AG09319 (cell line): ENCODE data around the gene MRTFA.
"Not testable (repeated sequence)": the region's sequence is repeated elsewhere in the genome, so short reads cannot be mapped to it uniquely, and the experiment has no call there.

Source experiments
- DNase-seq: peaks from one replicate; pipeline ENCODE4 v3.0.0-alpha.2; 2010; ENCODE audit warnings: low read depth; ENCODE audit errors: extremely low read depth
- TF ChIP-seq, protein P1 (sequence below): IDR thresholded peaks from 2 replicates; pipeline ENCODE4 v1.5.1; 2011; ENCODE audit warnings: low read depth, mild to moderate bottlenecking, inconsistent platforms, low read length, moderate library complexity

Gene MRTFA

DNA sequence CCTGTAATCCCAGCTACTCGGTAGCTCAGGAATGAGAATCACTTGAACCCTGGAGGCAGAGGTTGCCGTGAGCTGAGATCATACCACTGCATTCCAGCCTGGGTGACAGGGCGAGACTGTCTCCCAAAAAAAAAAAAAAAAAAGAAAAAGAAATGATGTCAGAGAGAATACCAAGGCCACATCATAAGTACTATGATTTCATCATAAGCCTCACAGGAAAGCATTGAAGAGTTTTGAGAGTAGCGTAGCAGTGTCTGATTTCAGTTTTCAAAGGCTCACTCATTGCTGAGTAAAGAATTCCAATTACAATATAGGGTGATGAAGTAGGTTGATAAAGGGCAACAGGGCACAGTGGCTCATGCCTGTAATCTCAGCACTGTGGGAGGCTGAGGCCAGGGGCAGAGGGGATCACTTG lies 88.8 kb downstream of the MRTFA start:
- TF ChIP-seq, protein P1, sequence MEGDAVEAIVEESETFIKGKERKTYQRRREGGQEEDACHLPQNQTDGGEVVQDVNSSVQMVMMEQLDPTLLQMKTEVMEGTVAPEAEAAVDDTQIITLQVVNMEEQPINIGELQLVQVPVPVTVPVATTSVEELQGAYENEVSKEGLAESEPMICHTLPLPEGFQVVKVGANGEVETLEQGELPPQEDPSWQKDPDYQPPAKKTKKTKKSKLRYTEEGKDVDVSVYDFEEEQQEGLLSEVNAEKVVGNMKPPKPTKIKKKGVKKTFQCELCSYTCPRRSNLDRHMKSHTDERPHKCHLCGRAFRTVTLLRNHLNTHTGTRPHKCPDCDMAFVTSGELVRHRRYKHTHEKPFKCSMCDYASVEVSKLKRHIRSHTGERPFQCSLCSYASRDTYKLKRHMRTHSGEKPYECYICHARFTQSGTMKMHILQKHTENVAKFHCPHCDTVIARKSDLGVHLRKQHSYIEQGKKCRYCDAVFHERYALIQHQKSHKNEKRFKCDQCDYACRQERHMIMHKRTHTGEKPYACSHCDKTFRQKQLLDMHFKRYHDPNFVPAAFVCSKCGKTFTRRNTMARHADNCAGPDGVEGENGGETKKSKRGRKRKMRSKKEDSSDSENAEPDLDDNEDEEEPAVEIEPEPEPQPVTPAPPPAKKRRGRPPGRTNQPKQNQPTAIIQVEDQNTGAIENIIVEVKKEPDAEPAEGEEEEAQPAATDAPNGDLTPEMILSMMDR: no peak
- no peak for DNase-seq

DNA sequence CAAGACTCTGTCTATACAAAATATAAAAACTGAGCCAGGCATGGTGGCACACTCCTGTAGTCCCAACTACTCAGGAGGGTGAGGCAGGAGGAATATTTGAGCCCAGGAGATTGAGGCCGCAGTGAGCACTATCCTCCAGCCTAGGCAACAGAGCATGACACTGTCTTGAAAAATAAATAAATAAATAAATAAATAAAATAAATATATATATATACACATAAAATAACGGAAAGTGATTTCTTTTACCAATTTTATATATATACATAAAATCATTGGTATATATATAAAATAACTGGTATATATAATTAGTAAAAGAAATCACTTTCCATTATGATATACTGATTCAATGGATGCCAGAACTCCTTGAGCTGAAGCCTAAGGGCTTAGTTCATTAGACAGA lies 91.8 kb downstream of the MRTFA start:
- DNase-seq: no peak
- TF ChIP-seq, protein P1: no peak

DNA sequence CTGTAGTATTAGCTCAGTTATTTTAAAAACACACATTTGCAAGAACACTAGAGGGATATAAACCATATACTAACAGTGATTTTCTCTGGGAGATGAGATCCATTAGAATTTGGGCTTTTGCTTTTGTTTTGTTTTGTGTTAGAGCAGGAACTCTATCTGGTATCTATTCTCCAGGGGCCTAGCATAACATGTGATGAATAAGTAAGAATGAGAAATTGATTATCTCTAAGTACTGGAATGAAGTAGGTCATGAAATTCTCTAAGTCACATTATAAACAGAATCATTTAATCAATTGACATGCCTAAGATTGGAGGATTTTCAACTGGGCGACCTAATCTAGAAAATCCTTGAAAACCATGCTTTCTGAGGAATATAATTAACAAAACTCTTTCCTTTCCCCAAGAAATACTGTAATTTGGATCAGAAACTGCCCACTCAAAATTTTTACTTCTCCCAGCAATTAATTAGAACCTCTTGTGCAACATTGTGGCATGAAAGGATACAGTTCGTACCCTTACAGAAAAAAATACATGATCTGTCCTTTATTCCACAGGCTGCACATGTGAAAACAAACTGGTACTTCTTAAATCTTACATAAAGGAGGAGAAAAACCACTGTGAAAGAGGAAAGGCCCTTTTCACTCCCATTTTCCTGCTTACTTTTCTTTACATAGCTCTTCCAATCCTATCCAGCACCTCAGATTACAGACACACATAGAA lies 93.5 kb downstream of the MRTFA start:
- no peak for DNase-seq

DNA sequence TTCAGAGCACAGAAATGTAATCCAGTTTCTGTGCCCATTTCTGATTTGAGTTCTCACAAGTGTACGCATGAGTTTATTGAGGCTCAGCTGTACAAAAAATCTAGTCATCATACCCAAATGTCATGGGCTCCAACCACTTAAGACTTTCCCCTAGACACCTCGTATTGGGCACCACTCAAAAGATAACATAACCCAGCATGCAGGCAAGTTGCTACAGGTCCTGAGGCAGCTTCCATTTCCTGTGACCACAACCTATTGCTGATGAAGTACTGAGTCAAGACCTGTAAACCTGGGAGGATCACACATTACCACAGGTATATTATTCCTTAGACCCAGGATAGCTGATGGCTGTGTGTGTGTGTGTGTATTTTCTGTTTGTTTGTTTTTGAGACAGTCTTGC lies 95.2 kb downstream of the MRTFA start:
- no peak for DNase-seq
- TF ChIP-seq, protein P1: no peak

More for the DNA sequence above, 93.5 kb downstream of the MRTFA start:
- TF ChIP-seq, protein P1: no peak

DNA sequence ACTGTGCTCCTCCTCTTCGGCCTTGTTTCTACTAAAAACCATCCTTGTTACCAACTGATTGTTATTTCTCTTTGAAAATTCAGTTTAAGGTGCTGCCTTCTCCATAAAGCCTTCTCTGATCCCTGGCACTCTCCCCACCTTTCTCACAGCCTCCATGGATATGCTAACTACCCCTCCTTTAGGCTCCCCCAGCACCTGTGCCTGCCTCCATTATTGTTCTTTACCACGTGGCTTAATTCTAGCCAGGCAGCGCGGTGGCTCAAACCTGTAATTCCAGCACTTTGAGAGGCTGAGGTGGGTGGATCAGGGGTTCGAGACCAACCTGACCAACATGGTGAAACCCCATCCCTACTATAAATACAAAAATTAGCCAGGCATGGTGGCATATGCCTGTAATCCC lies 96.3 kb downstream of the MRTFA start:
- TF ChIP-seq, protein P1: no peak

DNA sequence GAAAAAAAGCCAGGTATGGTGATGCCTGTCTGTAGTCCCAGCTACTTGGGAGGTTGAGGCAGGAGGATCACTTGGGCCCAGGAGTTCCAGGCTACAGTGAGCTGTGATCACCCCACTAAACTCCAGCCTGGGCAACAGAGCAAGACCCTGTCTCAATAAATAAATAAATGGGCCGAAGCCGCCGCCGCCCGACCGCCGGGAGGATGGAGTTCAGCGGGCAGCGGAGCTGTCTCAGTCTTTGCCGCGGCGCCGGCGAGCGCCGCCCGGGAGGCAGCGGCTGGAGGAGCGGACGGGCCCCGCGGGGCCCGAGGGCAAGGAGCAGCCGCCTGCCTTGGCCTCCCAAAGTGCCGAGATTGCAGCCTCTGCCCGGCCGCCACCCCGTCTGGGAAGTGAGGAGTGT lies 100.4 kb downstream of the MRTFA start:
- DNase-seq: not testable (repeated sequence)

More for the DNA sequence above, 96.3 kb downstream of the MRTFA start:
- DNase-seq: no peak

DNA sequence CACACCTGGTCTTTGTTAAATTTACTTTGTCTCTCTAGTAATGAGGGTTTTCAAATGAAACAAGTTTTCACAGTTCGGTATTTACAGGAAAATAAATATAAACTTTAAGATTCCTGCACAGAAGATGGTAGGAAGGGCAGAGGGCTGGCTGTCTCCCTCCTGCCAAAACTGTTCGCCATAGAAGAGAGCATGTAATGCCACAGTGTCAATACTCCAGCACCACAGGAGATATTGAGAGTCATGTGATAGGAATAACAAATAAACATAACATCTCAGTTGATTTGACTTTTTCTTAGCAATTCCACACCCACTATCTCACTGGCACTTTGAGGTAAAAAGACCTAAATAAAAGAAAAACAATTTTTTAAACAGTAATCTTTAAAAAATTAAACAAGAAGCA lies 100.9 kb downstream of the MRTFA start:
- no peak for DNase-seq
- TF ChIP-seq, protein P1: no peak

DNA sequence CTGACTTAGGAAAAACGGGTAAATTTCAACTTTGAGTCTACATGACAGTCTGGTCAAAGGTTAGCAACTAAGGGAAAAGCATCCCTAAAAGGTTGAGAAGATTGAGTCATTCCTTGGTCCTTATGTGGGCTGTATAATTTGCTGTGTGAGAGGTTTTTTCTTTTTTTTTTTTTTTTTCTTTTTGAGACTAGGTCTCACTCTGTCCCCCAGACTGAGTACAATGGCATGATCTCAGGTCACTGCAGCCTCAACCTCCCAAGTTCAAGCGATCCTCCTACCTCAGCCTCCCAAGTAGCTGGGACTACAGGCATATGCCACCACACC lies 101.4 kb downstream of the MRTFA start:
- TF ChIP-seq, protein P1: no peak
- no peak for DNase-seq
